ENCODE measurements around the gene TSPAN31. TPM values are rescaled to one million over a fixed set of nuclear protein-coding genes. Genes with fewer than 3 reads are reported as not detected.

TSPAN31 gene
- polyA plus RNA-seq, 2 of the 4 experiments (the other 2 are of a cell fraction), result 20.6 to 51.9 TPM

DNA sequence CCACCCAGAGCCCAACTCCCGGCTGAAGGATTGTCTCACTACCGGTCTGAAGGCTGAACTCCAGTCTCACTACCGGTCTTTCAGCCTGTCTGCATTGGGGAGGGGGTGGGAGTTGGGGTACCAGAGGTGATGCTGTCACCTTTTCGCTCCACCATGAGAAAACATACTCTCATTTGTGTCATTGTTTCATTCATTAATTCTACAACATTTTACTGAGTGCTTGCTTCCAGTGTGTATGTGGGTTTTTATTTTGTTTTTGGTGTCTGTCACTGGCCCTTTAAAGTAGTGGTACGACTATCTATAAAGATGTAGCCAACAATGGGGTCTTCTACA is 7.8 kb downstream of the TSPAN31 start:
- 2% methylated on average over 5 of the region's 5 CpGs for WGBS (ENCODE audit: missing lambda C conversion rate)
- peaks cover 34% of the 10 kb centered on the region for H3K4me1 ChIP-seq
- ChIA-PET CTCF (interaction anchor here (1.0 kb wide), 1 partner anchor 27 kb away, joined by 3 read pairs; no protein-coding TSS in a partner anchor), POLR2A (interaction anchor here (1.0 kb wide), 2 partner anchors 20 to 26 kb away, joined by 3 read pairs; partner anchors contain the start of genes EEF1AKMT3 and METTL1)
- FAIRE-seq (no peak), ATAC-seq (peak; percentile 70 to 79; a peak in 4 of 6 replicates), DNase-seq (ENCODE audit: low read depth in 1 of 2, low spot score in 1 of 2) (no peak)
- H3K9me3 ChIP-seq, result no peaks in the 10 kb centered on the region
- H3K4me2 ChIP-seq, result peak overlapping the region; percentile 88
- peak overlapping the region; percentile 38 for H3K4me3 ChIP-seq
- no peak for TF ChIP-seq SMC3 (IDR thresholded peaks at IDR 0.05)
- TF ChIP-seq NPAS2 (CRISPR knock-in tag; IDR thresholded peaks at IDR 0.05; ENCODE audit: borderline replicate concordance), result no peak
- no peak for TF ChIP-seq POLR2AphosphoS2 (conservative IDR thresholded peaks at IDR 0.05; ENCODE audit: low read length)
- no peak for TF ChIP-seq FOSB (CRISPR knock-in tag; IDR thresholded peaks at IDR 0.05)
- no peak for TF ChIP-seq ESRRA (IDR thresholded peaks at IDR 0.05; ENCODE audit: borderline replicate concordance, low read length)
- no peak for TF ChIP-seq POLR2A (IDR thresholded peaks at IDR 0.05; ENCODE audit: low read length)
- TF ChIP-seq, protein P1, sequence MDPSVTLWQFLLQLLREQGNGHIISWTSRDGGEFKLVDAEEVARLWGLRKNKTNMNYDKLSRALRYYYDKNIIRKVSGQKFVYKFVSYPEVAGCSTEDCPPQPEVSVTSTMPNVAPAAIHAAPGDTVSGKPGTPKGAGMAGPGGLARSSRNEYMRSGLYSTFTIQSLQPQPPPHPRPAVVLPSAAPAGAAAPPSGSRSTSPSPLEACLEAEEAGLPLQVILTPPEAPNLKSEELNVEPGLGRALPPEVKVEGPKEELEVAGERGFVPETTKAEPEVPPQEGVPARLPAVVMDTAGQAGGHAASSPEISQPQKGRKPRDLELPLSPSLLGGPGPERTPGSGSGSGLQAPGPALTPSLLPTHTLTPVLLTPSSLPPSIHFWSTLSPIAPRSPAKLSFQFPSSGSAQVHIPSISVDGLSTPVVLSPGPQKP (IDR thresholded peaks at IDR 0.05; ENCODE audit: low read depth, low read length), result no peak
- TF ChIP-seq ZNF302 (CRISPR knock-in tag; IDR thresholded peaks at IDR 0.05), result no peak
- no peak for TF ChIP-seq CBX2 (IDR thresholded peaks at IDR 0.05; ENCODE audit: borderline replicate concordance, low read depth)
- TF ChIP-seq HEYL (CRISPR knock-in tag; IDR thresholded peaks at IDR 0.05), result no peak
- TF ChIP-seq, protein P2, sequence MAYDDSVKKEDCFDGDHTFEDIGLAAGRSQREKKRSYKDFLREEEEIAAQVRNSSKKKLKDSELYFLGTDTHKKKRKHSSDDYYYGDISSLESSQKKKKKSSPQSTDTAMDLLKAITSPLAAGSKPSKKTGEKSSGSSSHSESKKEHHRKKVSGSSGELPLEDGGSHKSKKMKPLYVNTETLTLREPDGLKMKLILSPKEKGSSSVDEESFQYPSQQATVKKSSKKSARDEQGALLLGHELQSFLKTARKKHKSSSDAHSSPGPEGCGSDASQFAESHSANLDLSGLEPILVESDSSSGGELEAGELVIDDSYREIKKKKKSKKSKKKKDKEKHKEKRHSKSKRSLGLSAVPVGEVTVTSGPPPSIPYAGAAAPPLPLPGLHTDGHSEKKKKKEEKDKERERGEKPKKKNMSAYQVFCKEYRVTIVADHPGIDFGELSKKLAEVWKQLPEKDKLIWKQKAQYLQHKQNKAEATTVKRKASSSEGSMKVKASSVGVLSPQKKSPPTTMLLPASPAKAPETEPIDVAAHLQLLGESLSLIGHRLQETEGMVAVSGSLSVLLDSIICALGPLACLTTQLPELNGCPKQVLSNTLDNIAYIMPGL (CRISPR knock-in tag; IDR thresholded peaks at IDR 0.05; ENCODE audit: borderline replicate concordance), result no peak
- TF ChIP-seq, protein P3, sequence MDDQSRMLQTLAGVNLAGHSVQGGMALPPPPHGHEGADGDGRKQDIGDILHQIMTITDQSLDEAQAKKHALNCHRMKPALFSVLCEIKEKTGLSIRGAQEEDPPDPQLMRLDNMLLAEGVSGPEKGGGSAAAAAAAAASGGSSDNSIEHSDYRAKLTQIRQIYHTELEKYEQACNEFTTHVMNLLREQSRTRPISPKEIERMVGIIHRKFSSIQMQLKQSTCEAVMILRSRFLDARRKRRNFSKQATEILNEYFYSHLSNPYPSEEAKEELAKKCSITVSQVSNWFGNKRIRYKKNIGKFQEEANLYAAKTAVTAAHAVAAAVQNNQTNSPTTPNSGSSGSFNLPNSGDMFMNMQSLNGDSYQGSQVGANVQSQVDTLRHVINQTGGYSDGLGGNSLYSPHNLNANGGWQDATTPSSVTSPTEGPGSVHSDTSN (IDR thresholded peaks at IDR 0.05), result no peak
- TF ChIP-seq, protein P4, sequence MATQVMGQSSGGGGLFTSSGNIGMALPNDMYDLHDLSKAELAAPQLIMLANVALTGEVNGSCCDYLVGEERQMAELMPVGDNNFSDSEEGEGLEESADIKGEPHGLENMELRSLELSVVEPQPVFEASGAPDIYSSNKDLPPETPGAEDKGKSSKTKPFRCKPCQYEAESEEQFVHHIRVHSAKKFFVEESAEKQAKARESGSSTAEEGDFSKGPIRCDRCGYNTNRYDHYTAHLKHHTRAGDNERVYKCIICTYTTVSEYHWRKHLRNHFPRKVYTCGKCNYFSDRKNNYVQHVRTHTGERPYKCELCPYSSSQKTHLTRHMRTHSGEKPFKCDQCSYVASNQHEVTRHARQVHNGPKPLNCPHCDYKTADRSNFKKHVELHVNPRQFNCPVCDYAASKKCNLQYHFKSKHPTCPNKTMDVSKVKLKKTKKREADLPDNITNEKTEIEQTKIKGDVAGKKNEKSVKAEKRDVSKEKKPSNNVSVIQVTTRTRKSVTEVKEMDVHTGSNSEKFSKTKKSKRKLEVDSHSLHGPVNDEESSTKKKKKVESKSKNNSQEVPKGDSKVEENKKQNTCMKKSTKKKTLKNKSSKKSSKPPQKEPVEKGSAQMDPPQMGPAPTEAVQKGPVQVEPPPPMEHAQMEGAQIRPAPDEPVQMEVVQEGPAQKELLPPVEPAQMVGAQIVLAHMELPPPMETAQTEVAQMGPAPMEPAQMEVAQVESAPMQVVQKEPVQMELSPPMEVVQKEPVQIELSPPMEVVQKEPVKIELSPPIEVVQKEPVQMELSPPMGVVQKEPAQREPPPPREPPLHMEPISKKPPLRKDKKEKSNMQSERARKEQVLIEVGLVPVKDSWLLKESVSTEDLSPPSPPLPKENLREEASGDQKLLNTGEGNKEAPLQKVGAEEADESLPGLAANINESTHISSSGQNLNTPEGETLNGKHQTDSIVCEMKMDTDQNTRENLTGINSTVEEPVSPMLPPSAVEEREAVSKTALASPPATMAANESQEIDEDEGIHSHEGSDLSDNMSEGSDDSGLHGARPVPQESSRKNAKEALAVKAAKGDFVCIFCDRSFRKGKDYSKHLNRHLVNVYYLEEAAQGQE (IDR thresholded peaks at IDR 0.05), result no peak
- TF ChIP-seq, protein P5, sequence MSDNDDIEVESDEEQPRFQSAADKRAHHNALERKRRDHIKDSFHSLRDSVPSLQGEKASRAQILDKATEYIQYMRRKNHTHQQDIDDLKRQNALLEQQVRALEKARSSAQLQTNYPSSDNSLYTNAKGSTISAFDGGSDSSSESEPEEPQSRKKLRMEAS (IDR thresholded peaks at IDR 0.05), result no peak
- TF ChIP-seq RFX5 (IDR thresholded peaks at IDR 0.05), result no peak
- TF ChIP-seq EHF (CRISPR knock-in tag; IDR thresholded peaks at IDR 0.05), result no peak
- peak overlapping the region; percentile 74 to 85 for H3K27ac ChIP-seq

DNA sequence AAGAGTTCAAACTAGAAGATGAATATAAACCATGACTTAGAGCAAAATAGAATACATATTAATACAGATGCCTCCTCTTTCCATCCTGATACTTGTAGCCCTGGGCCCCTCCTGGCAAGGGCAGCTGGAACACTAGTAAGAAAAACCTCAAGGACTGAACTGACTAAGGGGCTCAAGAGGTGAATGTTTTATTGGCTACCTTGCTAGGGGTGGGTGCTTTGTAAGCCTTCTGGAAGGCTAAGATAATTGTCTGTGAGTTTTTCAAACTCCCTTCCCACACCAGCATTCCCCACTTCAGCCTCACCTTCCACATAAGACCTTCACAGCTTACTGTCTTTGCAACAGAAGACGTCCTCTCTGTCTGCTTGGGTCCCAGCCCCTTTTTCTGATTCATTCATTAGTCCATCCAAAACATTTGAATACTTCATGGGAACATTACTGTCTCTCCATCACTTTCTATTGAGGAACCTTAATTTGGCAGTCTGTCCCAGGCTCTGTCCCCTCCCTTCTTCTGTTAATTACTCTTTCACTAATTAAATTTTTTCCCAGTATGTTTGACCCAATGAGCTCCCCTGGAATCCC is 9.0 kb downstream of the TSPAN31 start:
- peaks cover 34% of the 10 kb centered on the region for H3K4me1 ChIP-seq
- H3K4me3 ChIP-seq, result no peak overlapping the region
- ChIA-PET POLR2A (no interaction called here), CTCF (interaction anchor here (4.1 kb wide), 1 partner anchor 14 kb away, joined by 117 read pairs; the partner anchor contains the start of gene CYP27B1)
- WGBS (ENCODE audit: missing lambda C conversion rate), result 18% methylated on average over 1 of the region's 1 CpG
- DNase-seq (ENCODE audit: low read depth in 1 of 2, low spot score in 1 of 2) (no peak), FAIRE-seq (no peak), ATAC-seq (no peak)
- peak overlapping the region; percentile 99 for H3K4me2 ChIP-seq
- H3K9me3 ChIP-seq, result no peaks in the 10 kb centered on the region
- H3K27ac ChIP-seq, result peak overlapping the region in 1 of 2 experiments; percentile 94; a peak in 4 of 6 replicates
- TF ChIP-seq JUN (IDR thresholded peaks at IDR 0.05) (no peak), HEYL (CRISPR knock-in tag; IDR thresholded peaks at IDR 0.05) (no peak), MYC (IDR thresholded peaks at IDR 0.05; ENCODE audit: borderline replicate concordance, low read length) (no peak), FOSB (CRISPR knock-in tag; IDR thresholded peaks at IDR 0.05) (no peak), ESRRA (IDR thresholded peaks at IDR 0.05; ENCODE audit: borderline replicate concordance, low read length) (no peak), GATA3 (IDR thresholded peaks at IDR 0.05; ENCODE audit: borderline replicate concordance) (no peak), KDM5A (IDR thresholded peaks at IDR 0.05) (no peak), FOSL2 (IDR thresholded peaks at IDR 0.05) (no peak), FOSL2 (CRISPR knock-in tag; IDR thresholded peaks at IDR 0.05) (no peak), CEBPB (IDR thresholded peaks at IDR 0.05) (no peak), POLR2A (IDR thresholded peaks at IDR 0.05; ENCODE audit: low read length) (no peak)
- TF ChIP-seq, protein P3 (IDR thresholded peaks at IDR 0.05), result no peak
- TF ChIP-seq, protein P4 (IDR thresholded peaks at IDR 0.05), result no peak

All from A549 (cell line).